K562 (cell line): ENCODE data around the gene CEND1. TPM values are rescaled to one million over a fixed set of nuclear protein-coding genes. Genes with fewer than 3 reads are reported as not detected.

ENCODE experiments used
- CHAMP1 ChIP-seq: fragments of 450-650 bp; IDR thresholded peaks from 2 replicates; pipeline ENCODE4 v1.6.1; 2016; ENCODE audit warnings: mild to moderate bottlenecking
- CREB3L1 ChIP-seq: fragments of 450-650 bp; IDR thresholded peaks from 2 replicates; pipeline ENCODE4 v1.6.1; 2014; ENCODE audit warnings: low read depth, mild to moderate bottlenecking, moderate library complexity, borderline replicate concordance
- CUX1 ChIP-seq: fragments of 200-800 bp; sonication (Bioruptor generic); IDR thresholded peaks from 2 replicates; pipeline ENCODE4 v1.6.1; 2016; ENCODE audit warnings: missing genetic modification characterization, missing compliant biosample characterization
- ELK1 ChIP-seq: sonication (generic); formaldehyde crosslinking; IDR thresholded peaks from 2 replicates; pipeline ENCODE4 v1.8.1; 2022; ENCODE audit warnings: missing genetic modification reagents
- JUN ChIP-seq, 2 experiments: sonication (generic) in 1 of 2; formaldehyde crosslinking in 1 of 2; IDR thresholded peaks; 2 replicates each; pipeline versions ENCODE4 v1.6.1 to v1.8.0; 2012 to 2022; ENCODE audit warnings: borderline replicate concordance in 2 of 2, mild to moderate bottlenecking in 2 of 2, improper control_type of control experiment in 1 of 2, low read depth in 1 of 2, low read length in 1 of 2, missing genetic modification reagents in 1 of 2
- MITF ChIP-seq: IDR thresholded peaks from 2 replicates; pipeline ENCODE4 v1.6.1; 2014; ENCODE audit warnings: antibody characterized with exemption
- NR3C1 ChIP-seq: sonication (generic); formaldehyde crosslinking; IDR thresholded peaks from 2 replicates; pipeline ENCODE4 v1.8.1; 2022; ENCODE audit warnings: missing genetic modification reagents
- PHB ChIP-seq: fragments of 250-450 bp; sonication (Bioruptor Pico); IDR thresholded peaks from 2 replicates; pipeline ENCODE4 v1.5.0; 2021
- PML ChIP-seq: IDR thresholded peaks from 2 replicates; pipeline ENCODE4 v1.6.1; 2012; ENCODE audit warnings: low read length, inconsistent platforms
- POLR2AphosphoS5 ChIP-seq: IDR thresholded peaks from 2 replicates; pipeline ENCODE4 v1.6.1; 2011; ENCODE audit warnings: mild to moderate bottlenecking, low read depth, low read length, moderate library complexity; ENCODE audit not compliant: control insufficient read depth, insufficient read depth
- SUPT5H ChIP-seq: fragments of 450-650 bp; IDR thresholded peaks from 2 replicates; pipeline ENCODE4 v1.6.1; 2016
- ZNF274 ChIP-seq: IDR thresholded peaks from 2 replicates; pipeline ENCODE4 v1.6.1; 2011; ENCODE audit warnings: low read depth, mild to moderate bottlenecking, low read length, moderate library complexity, borderline replicate concordance
- ZNF707 ChIP-seq: fragments of 250-450 bp; sonication (Bioruptor Pico); conservative IDR thresholded peaks from 2 replicates; pipeline ENCODE4 v1.8.0; 2022; ENCODE audit warnings: inconsistent platforms, mild to moderate bottlenecking, moderate library complexity
- ZNF766 ChIP-seq: fragments of 200-800 bp; sonication (Bioruptor generic); conservative IDR thresholded peaks from 2 replicates; pipeline ENCODE4 v1.6.1; 2016; ENCODE audit warnings: missing genetic modification characterization, missing compliant biosample characterization
- polyA plus RNA-seq, 8 experiments: library from polyadenylated mRNA; depleted of rRNA in 4 of 8; stranded (reverse) in 5 of 8; unstranded in 3 of 8; fragments of >200 nt; fragmentation: Nextera tagmentation in 2 of 8; fragmentation: Illumina TruSeq in 1 of 8; extraction: Ambion mirVana in 2 of 8; extraction: Trizol in 1 of 8; gene quantifications; 2 replicates each; pipeline versions ENCODE4 v1.2.1 to v1.2.3, GENCODE V29; 2011 to 2014; ENCODE audit warnings: inconsistent platforms in 1 of 8, missing spikeins in 1 of 8
- total RNA-seq, 7 experiments: library from RNA; depleted of rRNA in 6 of 7; stranded (reverse); fragments of >200 nt in 6 of 7; fragmentation: Illumina TruSeq in 2 of 7; extraction: Trizol in 2 of 7; gene quantifications; 2 replicates each; pipeline versions ENCODE4 v1.2.1 to v1.2.3, GENCODE V29; 2011 to 2021; ENCODE audit warnings: low replicate concordance in 1 of 7

Gene CEND1
- total and polyA plus RNA-seq, 9 of the 15 experiments (the other 6 are each of a cell fraction or from before 2014, with no cell fraction given), result 0.13 to 0.18 (median 0.16) TPM; not detected in 6

GRCh38 chr11:747158-748006 is 42.5 kb downstream of the CEND1 start, which contains the start of gene TALDO1 (continued):
- TF ChIP-seq CHAMP1 (no peak), ELK1 (CRISPR knock-in tag) (no peak), ZNF274 (no peak), ZNF766 (0 out of 2 replicates have a peak, but pooled peaks have one; percentile 13), SUPT5H (peak; percentile 83), ZNF707 (no peak), NR3C1 (CRISPR knock-in tag) (peak; percentile 22; the same call in 1 of the 2 replicates), PHB (CRISPR knock-in tag) (no peak), CUX1 (no peak), JUN (IDR thresholded peaks at IDR 0.05; ENCODE audit: borderline replicate concordance, low read depth, low read length) (no peak), JUN (CRISPR knock-in tag; IDR thresholded peaks at IDR 0.05; ENCODE audit: borderline replicate concordance) (0 out of 2 replicates have a peak, but pooled peaks have one; percentile 36), MITF (no peak), POLR2AphosphoS5 (peak; percentile 77; the same call in 1 of the 2 replicates), CREB3L1 (no peak), PML (0 out of 2 replicates have a peak, but pooled peaks have one; percentile 58)
